ENCODE results near the gene SYNM.

Gene SYNM

DNA sequence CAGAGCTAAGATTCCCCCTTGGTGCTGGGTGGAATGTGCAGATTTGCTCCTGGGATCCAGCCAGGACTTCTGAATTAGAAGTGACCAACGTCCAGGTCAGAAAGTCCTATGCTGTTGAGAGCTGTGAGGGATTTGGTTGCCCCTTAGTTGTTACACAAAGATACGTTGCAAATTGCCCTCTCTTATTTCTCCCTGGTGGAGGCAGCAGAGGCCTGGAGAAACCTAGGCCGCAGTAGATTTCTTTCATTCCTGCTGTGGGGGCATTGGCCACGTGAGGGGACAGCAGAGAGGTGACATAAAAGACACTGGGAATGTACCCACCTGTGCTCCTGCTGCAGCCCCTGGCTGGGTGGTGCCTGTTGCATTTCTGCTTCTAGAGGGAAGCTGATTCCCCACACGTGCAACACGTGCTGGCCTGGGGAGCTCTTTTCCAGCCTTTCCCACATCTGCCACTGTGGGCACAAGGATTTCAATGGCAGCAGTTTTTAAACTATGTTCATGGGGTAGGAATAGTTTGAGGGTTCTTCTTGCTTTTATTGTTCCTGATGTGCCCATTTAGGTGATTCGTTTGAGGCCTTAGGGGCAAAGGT lies 65.7 kb downstream of the SYNM start:
- Mint-ChIP-seq H3K9me3 (no peaks in the 10 kb centered on the region), H3K36me3 (no peaks in the 10 kb centered on the region), H3K27ac (no peak overlapping the region), H3K4me1 (no peaks in the 10 kb centered on the region), H3K4me3 (no peak overlapping the region), H3K27me3 (no peaks in the 10 kb centered on the region)

DNA sequence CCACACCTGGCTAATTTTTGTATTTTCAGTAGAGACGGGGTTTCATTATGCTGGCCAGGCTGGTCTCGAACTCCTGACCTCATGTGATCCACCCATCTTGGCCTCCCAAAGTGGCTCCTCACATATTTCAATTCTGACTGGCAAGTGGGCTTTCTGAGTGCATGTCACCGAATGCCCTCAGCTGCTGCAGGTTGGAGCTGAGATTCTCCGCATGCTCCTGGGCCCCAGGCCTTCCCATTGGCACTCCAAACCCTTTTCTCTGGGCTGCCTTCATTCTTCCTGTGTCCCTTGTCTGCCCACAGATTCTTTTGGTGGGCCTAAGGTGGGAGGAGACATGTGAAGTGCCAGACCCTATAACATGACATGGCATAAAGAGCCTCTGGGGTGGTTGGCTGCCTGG lies 67.3 kb downstream of the SYNM start:
- Mint-ChIP-seq H3K9me3 (no peaks in the 10 kb centered on the region), H3K4me3 (no peak overlapping the region), H3K27me3 (no peaks in the 10 kb centered on the region), H3K4me1 (no peaks in the 10 kb centered on the region), H3K36me3 (no peaks in the 10 kb centered on the region), H3K27ac (no peak overlapping the region)

DNA sequence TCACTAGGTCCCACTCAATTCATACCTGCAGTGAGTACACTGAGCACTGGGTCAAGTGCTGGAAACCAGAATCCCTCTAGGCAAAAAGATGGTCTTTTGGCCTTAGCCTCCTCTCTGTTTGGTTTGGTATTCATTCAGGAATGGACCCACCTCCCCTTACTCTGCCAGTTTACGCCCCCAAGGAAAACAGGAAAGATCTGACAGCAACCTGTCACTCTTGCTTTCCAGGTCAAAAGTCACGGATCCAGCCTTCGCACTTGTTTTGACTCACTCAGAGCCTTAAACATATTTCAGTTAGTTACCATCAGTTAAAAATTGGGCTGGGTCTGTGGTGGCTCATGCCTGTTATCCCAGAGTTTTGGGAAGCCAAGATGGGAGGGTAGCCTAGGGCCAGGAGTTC lies 68.1 kb downstream of the SYNM start:
- H3K4me1 Mint-ChIP-seq = no peaks in the 10 kb centered on the region
- no peaks in the 10 kb centered on the region for H3K36me3 Mint-ChIP-seq
- no peaks in the 10 kb centered on the region for H3K27me3 Mint-ChIP-seq
- H3K27ac Mint-ChIP-seq = no peak overlapping the region
- H3K9me3 Mint-ChIP-seq = no peaks in the 10 kb centered on the region
- no peak overlapping the region for H3K4me3 Mint-ChIP-seq

DNA sequence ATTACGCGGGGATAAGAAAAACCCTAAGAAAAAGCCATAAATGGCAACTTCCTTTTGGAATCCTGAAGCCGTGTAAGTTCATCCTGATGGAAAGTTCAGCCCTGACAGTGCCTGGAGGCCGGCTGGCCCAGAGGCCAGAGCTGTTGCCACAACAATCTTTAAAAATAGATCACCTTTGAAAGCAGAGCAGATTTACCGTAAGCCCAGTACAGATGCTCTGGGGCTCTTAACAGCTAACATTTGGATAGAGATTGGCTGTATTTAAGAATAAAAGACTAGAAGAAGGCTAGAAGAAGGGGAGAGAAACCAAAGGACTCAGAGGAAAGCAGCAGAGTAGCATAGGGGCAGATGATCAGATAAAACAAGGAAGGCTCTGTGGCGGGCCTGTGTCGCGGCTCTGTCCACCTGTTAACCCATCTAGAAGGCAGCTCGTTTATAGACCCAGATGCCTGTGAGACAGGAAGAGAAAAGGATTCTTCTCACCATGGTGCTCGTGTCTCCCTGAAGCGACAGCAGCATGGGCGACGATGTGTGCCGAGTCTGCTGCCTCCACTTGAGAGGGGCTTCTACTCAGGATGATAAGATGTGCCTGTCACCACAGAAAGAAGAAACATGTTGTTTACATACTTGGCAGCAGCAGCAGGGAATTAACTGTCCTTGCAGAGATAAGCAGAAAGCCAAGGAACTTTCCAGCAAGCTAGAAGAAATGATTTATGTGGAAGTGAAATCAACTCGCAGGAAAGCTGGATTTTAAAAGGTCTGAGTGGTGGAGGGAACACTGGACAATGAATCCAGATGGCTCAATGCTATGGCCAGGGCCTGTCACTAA lies 69.9 kb downstream of the SYNM start:
- Mint-ChIP-seq H3K36me3 (no peaks in the 10 kb centered on the region), H3K27me3 (no peaks in the 10 kb centered on the region), H3K4me3 (no peak overlapping the region), H3K9me3 (no peaks in the 10 kb centered on the region), H3K27ac (no peak overlapping the region), H3K4me1 (no peaks in the 10 kb centered on the region)

DNA sequence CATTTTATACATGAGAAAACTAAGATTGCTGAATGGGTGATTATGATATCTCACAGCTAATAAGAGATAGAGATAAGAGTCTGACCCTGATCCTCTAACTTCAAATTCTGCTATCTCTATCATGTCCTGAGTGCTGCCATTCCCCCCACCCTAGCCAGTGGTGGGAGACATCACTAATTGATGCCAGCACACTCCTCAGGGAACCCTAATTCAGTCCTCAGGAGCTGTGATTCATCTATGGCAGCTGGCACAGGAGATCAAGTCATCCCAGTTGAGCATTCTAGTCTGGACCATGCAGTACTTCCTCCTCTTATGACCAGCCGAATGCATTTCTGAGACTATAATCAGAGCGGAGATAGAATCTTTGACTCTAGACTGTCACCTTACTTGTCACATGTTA lies 71.9 kb downstream of the SYNM start:
- Mint-ChIP-seq H3K4me1 (no peaks in the 10 kb centered on the region), H3K27ac (no peak overlapping the region), H3K36me3 (no peaks in the 10 kb centered on the region), H3K27me3 (no peaks in the 10 kb centered on the region), H3K9me3 (no peaks in the 10 kb centered on the region), H3K4me3 (no peak overlapping the region)

DNA sequence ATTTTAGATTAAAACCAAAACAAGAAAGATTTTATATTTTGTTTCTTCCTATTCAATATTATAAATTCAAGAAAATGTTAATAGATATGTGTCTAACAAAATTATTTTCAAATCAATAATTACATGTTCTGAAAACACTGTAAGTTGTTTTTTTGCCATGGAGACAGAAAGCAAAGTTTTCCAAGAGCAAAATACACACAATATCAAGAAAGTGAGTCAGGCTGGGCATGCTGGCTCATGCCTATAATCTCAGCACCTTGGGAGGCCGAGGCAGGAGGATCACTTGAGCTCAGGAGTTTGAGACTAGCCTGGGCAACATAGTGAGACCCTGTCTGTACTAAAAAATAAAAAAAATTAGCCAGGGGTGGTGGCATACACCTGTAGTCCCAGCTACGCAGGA lies 72.8 kb downstream of the SYNM start:
- Mint-ChIP-seq H3K4me1 (no peaks in the 10 kb centered on the region), H3K9me3 (no peaks in the 10 kb centered on the region), H3K27ac (no peak overlapping the region), H3K36me3 (no peaks in the 10 kb centered on the region), H3K4me3 (no peak overlapping the region), H3K27me3 (no peaks in the 10 kb centered on the region)

DNA sequence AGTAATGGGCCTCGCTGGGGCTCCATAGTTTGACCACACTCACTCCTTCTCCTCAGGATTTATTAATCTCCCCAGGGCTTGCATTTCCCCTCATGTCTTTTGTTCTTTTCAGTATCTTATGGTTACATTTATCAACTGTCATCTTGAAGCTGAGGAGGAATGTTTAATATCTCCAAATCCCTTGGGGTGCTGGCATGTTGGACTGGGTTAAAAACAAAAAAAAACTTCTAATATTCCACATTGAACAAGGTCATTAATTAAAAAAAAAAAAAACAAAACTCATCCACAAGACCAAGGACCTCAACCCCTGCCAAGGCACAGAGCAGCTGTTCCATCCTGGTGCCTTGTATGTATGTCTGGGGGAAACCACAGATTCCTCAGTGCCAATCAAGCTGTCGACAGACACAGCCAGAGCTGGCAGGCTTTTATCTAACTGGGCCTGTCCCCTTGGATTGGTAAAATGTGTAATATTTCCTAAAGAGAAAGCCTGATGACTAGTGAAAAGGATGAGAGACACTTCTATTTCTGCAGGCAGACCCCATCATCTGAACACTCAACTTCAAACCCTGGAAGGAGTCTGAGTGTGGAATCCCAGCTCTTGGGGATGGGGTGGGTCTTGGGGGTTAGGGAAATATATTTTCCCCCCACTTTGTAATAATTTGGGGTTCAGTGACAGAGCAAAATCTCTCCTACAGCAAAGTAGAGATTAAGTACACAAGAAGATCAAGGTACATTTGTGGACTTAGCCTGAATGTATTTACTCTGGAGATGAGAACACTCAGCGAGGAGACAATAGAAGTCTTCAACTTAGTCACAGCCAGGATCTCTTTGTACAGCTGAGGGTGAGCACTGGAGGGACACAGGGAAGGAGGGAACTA lies 75.4 kb downstream of the SYNM start:
- Mint-ChIP-seq H3K4me3 (no peak overlapping the region), H3K9me3 (no peaks in the 10 kb centered on the region), H3K27ac (no peak overlapping the region), H3K27me3 (no peaks in the 10 kb centered on the region), H3K4me1 (no peaks in the 10 kb centered on the region), H3K36me3 (no peaks in the 10 kb centered on the region)

DNA sequence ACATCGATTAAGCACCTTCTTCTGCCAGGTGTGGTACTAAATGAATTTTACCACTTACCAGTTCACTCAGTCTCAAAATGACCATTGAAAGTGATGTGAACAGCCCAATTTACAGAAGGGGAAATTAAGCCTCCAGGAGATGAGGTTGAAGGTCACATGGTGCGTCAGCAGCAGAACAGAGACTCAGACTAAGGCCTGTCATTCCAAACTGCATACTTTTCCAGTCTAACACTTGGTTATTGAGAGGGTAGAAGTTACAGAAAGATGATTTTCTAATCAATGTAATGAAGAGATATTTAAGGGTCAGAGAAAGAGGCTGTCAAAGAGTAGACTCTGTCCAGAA lies 76.1 kb downstream of the SYNM start:
- Mint-ChIP-seq H3K36me3 (no peaks in the 10 kb centered on the region), H3K9me3 (no peaks in the 10 kb centered on the region), H3K27me3 (no peaks in the 10 kb centered on the region), H3K4me3 (no peak overlapping the region), H3K4me1 (no peaks in the 10 kb centered on the region), H3K27ac (no peak overlapping the region)

DNA sequence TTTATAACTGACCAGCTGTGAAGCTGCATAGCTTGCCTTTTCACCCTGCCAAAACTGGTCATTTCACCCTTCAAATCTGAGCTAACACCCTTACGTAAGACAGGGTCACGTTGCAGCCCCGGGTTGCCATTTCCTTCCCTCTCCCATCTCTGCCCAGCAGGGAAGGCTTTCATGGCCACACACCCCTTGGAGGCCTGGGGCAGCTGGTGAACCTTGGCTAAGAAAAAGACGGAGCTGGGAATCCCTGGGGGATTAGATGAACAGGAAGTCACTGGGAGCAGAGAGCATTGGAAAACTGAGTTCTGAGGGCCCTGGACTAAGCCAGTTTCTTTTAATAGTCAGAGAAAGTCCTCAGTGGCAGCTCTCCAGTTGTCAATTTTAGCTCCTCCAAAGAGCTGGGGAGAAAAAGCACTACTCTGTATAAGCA lies 76.7 kb downstream of the SYNM start:
- Mint-ChIP-seq H3K4me1 (no peaks in the 10 kb centered on the region), H3K9me3 (no peaks in the 10 kb centered on the region), H3K4me3 (no peak overlapping the region), H3K27ac (no peak overlapping the region), H3K36me3 (no peaks in the 10 kb centered on the region), H3K27me3 (no peaks in the 10 kb centered on the region)

DNA sequence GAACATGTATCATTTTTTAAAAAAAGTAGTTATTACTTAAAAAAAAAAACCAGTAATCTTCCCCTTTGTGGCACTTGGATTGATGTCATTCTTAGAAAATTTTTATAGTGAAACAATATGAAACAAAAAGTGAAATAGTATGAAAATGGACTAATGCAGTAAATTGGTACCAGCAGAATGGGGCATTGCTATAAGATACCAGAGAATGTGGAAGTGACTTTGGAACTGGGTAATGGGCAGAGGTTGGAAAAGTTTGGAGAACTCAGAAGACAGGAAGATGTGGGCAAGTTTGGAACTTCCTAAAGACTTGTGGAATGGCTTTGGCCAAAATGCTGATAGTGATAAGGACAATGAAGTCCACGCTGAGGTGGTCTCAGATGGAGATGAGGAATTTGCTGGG lies 77.9 kb downstream of the SYNM start:
- peaks cover 1% of the 10 kb centered on the region for H3K27me3 Mint-ChIP-seq
- H3K9me3 Mint-ChIP-seq = no peaks in the 10 kb centered on the region
- no peak overlapping the region for H3K4me3 Mint-ChIP-seq
- no peaks in the 10 kb centered on the region for H3K4me1 Mint-ChIP-seq
- no peak overlapping the region for H3K27ac Mint-ChIP-seq
- no peaks in the 10 kb centered on the region for H3K36me3 Mint-ChIP-seq

Measured in activated naive CD4-positive, alpha-beta T cell treated with anti-CD3 and anti-CD28 coated beads, Interleukin-2, amount 50 U/mL, for 24 hours (primary cell).